Gastrocnemius medialis (tissue), 4 donors: Measurements from ENCODE around the gene DENND1A. TPM values are rescaled to one million over a fixed set of nuclear protein-coding genes. Genes with fewer than 3 reads are reported as not detected.

ENCODE experiments used
- ATAC-seq, 2 donors: fragments of 150-250 bp; one replicate each; pipeline ENCODE4 v1.9.1; 2016
- DNase-seq, 2 donors: peaks; one replicate each; pipeline ENCODE4 v3.0.0-alpha.2; 2019
- H3K27ac ChIP-seq, 4 donors: fragments of 200-600 bp; sonication (generic); 1 replicate in 1 of 4; 2 replicates in 3 of 4; pipeline ENCODE4 v1.5.1; 2016 to 2018; ENCODE audit warnings: mild to moderate bottlenecking in 2 of 4, moderate library complexity in 1 of 4
- H3K27me3 ChIP-seq, 3 donors: fragments of 200-600 bp; sonication (generic) in 2 of 3; 1 replicate in 1 of 3; 2 replicates in 2 of 3; pipeline versions ENCODE4 v1.5.1 to v1.6.0; 2016 to 2019; ENCODE audit warnings: mild to moderate bottlenecking in 1 of 3, moderate library complexity in 1 of 3
- H3K36me3 ChIP-seq, 2 donors: fragments of 200-600 bp; sonication (generic) in 1 of 2; one replicate each; pipeline ENCODE4 v1.5.1; 2017 to 2018
- H3K4me1 ChIP-seq, 2 donors: fragments of 200-600 bp; sonication (generic) in 1 of 2; one replicate each; pipeline ENCODE4 v1.5.1; 2016 to 2017; ENCODE audit warnings: mild to moderate bottlenecking in 2 of 2
- H3K4me3 ChIP-seq, 4 donors: fragments of 200-600 bp; sonication (generic) in 3 of 4; 1 replicate in 1 of 4; 2 replicates in 3 of 4; pipeline ENCODE4 v1.5.1; 2016 to 2019; ENCODE audit warnings: mild to moderate bottlenecking in 2 of 4
- H3K9me3 ChIP-seq, 3 donors: fragments of 200-600 bp; sonication (generic) in 2 of 3; 1 replicate in 1 of 3; 2 replicates in 2 of 3; pipeline ENCODE4 v1.5.1; 2016 to 2019
- CTCF ChIP-seq, 5 experiments: fragments of 450-650 bp in 3 of 5; fragments of 200-600 bp in 2 of 5; sonication (generic) in 2 of 5; IDR thresholded peaks in 4 of 5; conservative IDR thresholded peaks in 1 of 5; 1 replicate in 4 of 5; 2 replicates in 1 of 5; pipeline ENCODE4 v1.5.1; 2016 to 2019; ENCODE audit warnings: antibody characterized with exemption in 5 of 5, mild to moderate bottlenecking in 3 of 5, moderate library complexity in 3 of 5
- POLR2A ChIP-seq, 2 donors: fragments of 450-650 bp; IDR thresholded peaks; one replicate each; pipeline ENCODE4 v1.6.1; 2017; ENCODE audit warnings: antibody characterized with exemption in 2 of 2, mild to moderate bottlenecking in 2 of 2, moderate library complexity in 2 of 2
- in situ Hi-C, 4 donors: fragments of 200-750 bp; cut with MboI; loops; one replicate each; pipeline versions ENCODE4 v1.15.0 to v1.8.0; 2017; ENCODE audit warnings: low sequenced_read_pairs in 4 of 4
- intact Hi-C: fragments of 100-400 bp; cut with DNase I; formaldehyde crosslinking; loops from one replicate; pipeline ENCODE4 v1.15.1; 2023; ENCODE audit warnings: low total_unique reads
- total RNA-seq, 4 donors: library from RNA; depleted of rRNA; stranded (reverse); fragments of >200 nt; gene quantifications; one replicate each; pipeline versions ENCODE4 v1.1.0 to v1.2.3, GENCODE V29; 2016

Gene DENND1A
- total RNA-seq, 4 donors from 2014 or later = 14.1 to 24.6 (median 16.4) TPM

GRCh38 chr9:123784518-123784917 lies 145.4 kb downstream of the DENND1A start:
- no peak overlapping the region for H3K4me3 ChIP-seq
- no peaks in the 10 kb centered on the region for H3K4me1 ChIP-seq
- ATAC-seq (no peak), DNase-seq (no peak)
- no peak overlapping the region for H3K27ac ChIP-seq
- intact Hi-C loops (no loop called here), in situ Hi-C loops (no loop called here)
- no peaks in the 10 kb centered on the region for H3K36me3 ChIP-seq
- no peak for TF ChIP-seq CTCF (IDR thresholded peaks at IDR 0.05 in 4 of 5, conservative IDR thresholded peaks at IDR 0.05 in 1 of 5)
- TF ChIP-seq POLR2A (IDR thresholded peaks at IDR 0.05) = no peak
- no peaks in the 10 kb centered on the region for H3K9me3 ChIP-seq
- H3K27me3 ChIP-seq = no peaks in the 10 kb centered on the region

GRCh38 chr9:123778232-123778902 lies 151.6 kb downstream of the DENND1A start:
- in situ Hi-C loops (no loop called here), intact Hi-C loops (no loop called here)
- Histone ChIP-seq H3K27me3 (no peaks in the 10 kb centered on the region), H3K36me3 (no peaks in the 10 kb centered on the region), H3K9me3 (no peaks in the 10 kb centered on the region), H3K4me1 (no peaks in the 10 kb centered on the region), H3K4me3 (no peak overlapping the region), H3K27ac (no peak overlapping the region)
- TF ChIP-seq CTCF (IDR thresholded peaks at IDR 0.05 in 4 of 5, conservative IDR thresholded peaks at IDR 0.05 in 1 of 5) (no peak), POLR2A (IDR thresholded peaks at IDR 0.05) (no peak)
- DNase-seq = no peak
- ATAC-seq = no peak

GRCh38 chr9:123776708-123777537 lies 153.0 kb downstream of the DENND1A start:
- H3K4me1 ChIP-seq = no peaks in the 10 kb centered on the region
- H3K4me3 ChIP-seq = no peak overlapping the region
- in situ Hi-C loops = no loop called here
- H3K27ac ChIP-seq = no peak overlapping the region
- intact Hi-C loops = no loop called here
- no peaks in the 10 kb centered on the region for H3K9me3 ChIP-seq
- no peaks in the 10 kb centered on the region for H3K36me3 ChIP-seq
- no peaks in the 10 kb centered on the region for H3K27me3 ChIP-seq
- ATAC-seq = no peak
- DNase-seq = no peak
- no peak for TF ChIP-seq CTCF (IDR thresholded peaks at IDR 0.05 in 4 of 5, conservative IDR thresholded peaks at IDR 0.05 in 1 of 5)

GRCh38 chr9:123775289-123776284 lies 154.3 kb downstream of the DENND1A start:
- in situ Hi-C loops = no loop called here
- intact Hi-C loops = no loop called here
- Histone ChIP-seq H3K27ac (no peak overlapping the region), H3K27me3 (no peaks in the 10 kb centered on the region), H3K4me3 (no peak overlapping the region), H3K4me1 (no peaks in the 10 kb centered on the region), H3K9me3 (no peaks in the 10 kb centered on the region), H3K36me3 (no peaks in the 10 kb centered on the region)
- TF ChIP-seq POLR2A (IDR thresholded peaks at IDR 0.05) (no peak), CTCF (IDR thresholded peaks at IDR 0.05 in 4 of 5, conservative IDR thresholded peaks at IDR 0.05 in 1 of 5) (no peak)
- ATAC-seq (no peak), DNase-seq (no peak)
